Effector memory CD4-positive, alpha-beta T cell (primary cell): ENCODE data around the gene EDARADD.
"Not testable (repeated sequence)": the region's sequence is repeated elsewhere in the genome, so short reads cannot be mapped to it uniquely, and the experiment has no call there.

ENCODE experiments used
- DNase-seq, 3 donors: peaks; one replicate each; pipeline ENCODE4 v3.0.0-alpha.2; 2020
- H3K27ac ChIP-seq: 2 replicates; pipeline ENCODE4 v1.7.0; 2013; ENCODE audit warnings: mild to moderate bottlenecking, low read length, moderate library complexity; ENCODE audit not compliant: insufficient read depth, poor library complexity, severe bottlenecking
- H3K27me3 ChIP-seq: replicated peaks from 2 replicates; pipeline ENCODE4 v1.7.0; 2013; ENCODE audit warnings: mild to moderate bottlenecking, low read length; ENCODE audit not compliant: insufficient read depth, control insufficient read depth, poor library complexity, severe bottlenecking
- H3K36me3 ChIP-seq: 2 replicates; pipeline ENCODE4 v1.7.0; 2013; ENCODE audit warnings: mild to moderate bottlenecking, low read length, moderate library complexity; ENCODE audit not compliant: control insufficient read depth, insufficient read depth
- H3K4me1 ChIP-seq: 2 replicates; pipeline ENCODE4 v1.7.0; 2013; ENCODE audit warnings: low read length, mild to moderate bottlenecking; ENCODE audit not compliant: control insufficient read depth, insufficient read depth, poor library complexity, severe bottlenecking
- H3K4me3 ChIP-seq: 2 replicates; pipeline ENCODE4 v1.7.0; 2013; ENCODE audit warnings: low read length, low read depth, mild to moderate bottlenecking; ENCODE audit not compliant: insufficient read depth, poor library complexity, severe bottlenecking
- H3K9me3 ChIP-seq: 2 replicates; pipeline ENCODE4 v1.7.0; 2013; ENCODE audit warnings: mild to moderate bottlenecking, low read length, moderate library complexity; ENCODE audit not compliant: control insufficient read depth

Gene EDARADD

GRCh38 chr1:236460103-236460502, 66.0 kb downstream of the EDARADD start:
- DNase-seq: no peak
- Histone ChIP-seq H3K27me3 (no peaks in the 10 kb centered on the region), H3K27ac (no peak overlapping the region)

GRCh38 chr1:236464197-236464596, 70.1 kb downstream of the EDARADD start:
- H3K4me1 ChIP-seq: peaks cover 15% of the 10 kb centered on the region
- H3K27ac ChIP-seq, H3K36me3 ChIP-seq, H3K4me3 ChIP-seq, DNase-seq, H3K27me3 ChIP-seq, H3K9me3 ChIP-seq: not testable (repeated sequence)

More at GRCh38 chr1:236460103-236460502, 66.0 kb downstream of the EDARADD start:
- no peaks in the 10 kb centered on the region for H3K36me3 ChIP-seq
- peaks cover 13% of the 10 kb centered on the region for H3K4me1 ChIP-seq
- no peak overlapping the region for H3K4me3 ChIP-seq
- H3K9me3 ChIP-seq: no peaks in the 10 kb centered on the region

GRCh38 chr1:236465231-236465958, 71.3 kb downstream of the EDARADD start:
- H3K27ac ChIP-seq: peak overlapping the region; percentile 5
- no peak for DNase-seq
- no peak overlapping the region for H3K4me3 ChIP-seq
- H3K36me3 ChIP-seq: no peaks in the 10 kb centered on the region
- H3K27me3 ChIP-seq: no peaks in the 10 kb centered on the region
- H3K9me3 ChIP-seq: no peaks in the 10 kb centered on the region
- H3K4me1 ChIP-seq: peaks cover 15% of the 10 kb centered on the region

- Histone ChIP-seq H3K4me3 (no peak overlapping the region), H3K9me3 (no peaks in the 10 kb centered on the region), H3K36me3 (no peaks in the 10 kb centered on the region), H3K27me3 (no peaks in the 10 kb centered on the region), H3K27ac (peak overlapping the region; percentile 5), H3K4me1 (peaks cover 15% of the 10 kb centered on the region)
- DNase-seq: no peak
These were observed 71.8 kb downstream of the EDARADD start for GRCh38 chr1:236465959-236466303.

GRCh38 chr1:236467327-236467641, 73.2 kb downstream of the EDARADD start:
- no peak for DNase-seq
- Histone ChIP-seq H3K27me3 (no peaks in the 10 kb centered on the region), H3K36me3 (no peaks in the 10 kb centered on the region), H3K4me1 (peaks cover 15% of the 10 kb centered on the region), H3K9me3 (no peaks in the 10 kb centered on the region), H3K27ac (no peak overlapping the region), H3K4me3 (no peak overlapping the region)

- peaks cover 15% of the 10 kb centered on the region for H3K4me1 ChIP-seq
- no peaks in the 10 kb centered on the region for H3K36me3 ChIP-seq
- H3K27me3 ChIP-seq: no peaks in the 10 kb centered on the region
- no peak for DNase-seq
- no peak overlapping the region for H3K4me3 ChIP-seq
- H3K27ac ChIP-seq: no peak overlapping the region
- no peaks in the 10 kb centered on the region for H3K9me3 ChIP-seq
These were observed 74.5 kb downstream of the EDARADD start for GRCh38 chr1:236468625-236469024.

GRCh38 chr1:236469466-236469865, 75.4 kb downstream of the EDARADD start:
- Histone ChIP-seq H3K27ac (no peak overlapping the region), H3K4me3 (no peak overlapping the region), H3K27me3 (no peaks in the 10 kb centered on the region), H3K9me3 (no peaks in the 10 kb centered on the region), H3K4me1 (peaks cover 15% of the 10 kb centered on the region), H3K36me3 (no peaks in the 10 kb centered on the region)
- no peak for DNase-seq

GRCh38 chr1:236471096-236471495, 77.0 kb downstream of the EDARADD start:
- no peak for DNase-seq
- Histone ChIP-seq H3K36me3 (no peaks in the 10 kb centered on the region), H3K4me3 (no peak overlapping the region), H3K4me1 (peaks cover 3% of the 10 kb centered on the region), H3K27ac (no peak overlapping the region), H3K9me3 (no peaks in the 10 kb centered on the region), H3K27me3 (no peaks in the 10 kb centered on the region)

GRCh38 chr1:236471653-236472052, 77.6 kb downstream of the EDARADD start:
- no peaks in the 10 kb centered on the region for H3K36me3 ChIP-seq
- H3K27ac ChIP-seq: no peak overlapping the region
- H3K9me3 ChIP-seq: no peaks in the 10 kb centered on the region
- no peaks in the 10 kb centered on the region for H3K27me3 ChIP-seq
- DNase-seq: no peak
- H3K4me3 ChIP-seq: no peak overlapping the region
- H3K4me1 ChIP-seq: no peaks in the 10 kb centered on the region

GRCh38 chr1:236472850-236473788, 79.0 kb downstream of the EDARADD start:
- no peaks in the 10 kb centered on the region for H3K4me1 ChIP-seq

More at GRCh38 chr1:236472850-236473788, 79.0 kb downstream of the EDARADD start:
- no peaks in the 10 kb centered on the region for H3K36me3 ChIP-seq
- no peak overlapping the region for H3K27ac ChIP-seq
- H3K9me3 ChIP-seq: no peaks in the 10 kb centered on the region
- H3K27me3 ChIP-seq: no peaks in the 10 kb centered on the region
- no peak overlapping the region for H3K4me3 ChIP-seq
- DNase-seq: no peak
